H1 (cell line): ENCODE results near the gene MAGIX. TPM values are rescaled to one million over a fixed set of nuclear protein-coding genes. Genes with fewer than 3 reads are reported as not detected.

ENCODE experiments used
- CTCF ChIA-PET: fragments of 300-600 bp; sonication (Branson Sonifier 250); formaldehyde crosslinking; loops from one replicate; lab custom pipeline; 2021; ENCODE audit not compliant: partially characterized antibody; lab: Charles Lee
- POLR2A ChIA-PET: fragments of 300-600 bp; sonication (Branson Sonifier 250); formaldehyde crosslinking; loops from one replicate; lab custom pipeline; 2021; ENCODE audit warnings: inconsistent platforms; ENCODE audit not compliant: partially characterized antibody; lab: Charles Lee
- DNase-seq, 2 experiments: peaks; one replicate each; pipeline versions ENCODE4 v3.0.0 to v3.0.0-alpha.2; 2010 to 2022; ENCODE audit warnings: low spot score in 2 of 2, low read depth in 1 of 2, mixed read lengths in 1 of 2
- FAIRE-seq: peaks from 2 replicates; lab custom pipeline; 2011; peaks lifted over from hg19 to GRCh38; lab: Jason Lieb, UNC
- H2AFZ ChIP-seq: 2 replicates; pipeline ENCODE4 v1.8.1; 2012; ENCODE audit warnings: low read length, inconsistent platforms
- H2AK5ac ChIP-seq: 2 replicates; pipeline ENCODE4 v1.6.1; 2013; ENCODE audit warnings: low read depth, low read length
- H2BK120ac ChIP-seq: replicated peaks from 2 replicates; pipeline ENCODE3; 2013; ENCODE audit warnings: low read depth, low read length, inconsistent platforms
- H2BK12ac ChIP-seq: 2 replicates; pipeline ENCODE4 v1.6.1; 2013; ENCODE audit warnings: low read depth, low read length
- H2BK15ac ChIP-seq: 2 replicates; pipeline ENCODE4 v1.6.1; 2013; ENCODE audit warnings: low read length
- H2BK20ac ChIP-seq: 2 replicates; pipeline ENCODE4 v1.6.1; 2013; ENCODE audit warnings: low read length
- H2BK5ac ChIP-seq: 2 replicates; pipeline ENCODE4 v1.6.1; 2013; ENCODE audit warnings: low read depth, low read length
- H3K14ac ChIP-seq: 2 replicates; pipeline ENCODE4 v1.6.1; 2013; ENCODE audit warnings: inconsistent platforms; ENCODE audit not compliant: insufficient read length
- H3K18ac ChIP-seq: 2 replicates; pipeline ENCODE4 v1.6.1; 2013; ENCODE audit warnings: low read length; ENCODE audit errors: extremely low read depth
- H3K23ac ChIP-seq: 2 replicates; pipeline ENCODE4 v1.6.1; 2013; ENCODE audit warnings: inconsistent platforms; ENCODE audit not compliant: insufficient read length
- H3K23me2 ChIP-seq: 2 replicates; pipeline ENCODE4 v1.6.1; 2013; ENCODE audit warnings: low read depth, low read length
- H3K27ac ChIP-seq: 2 replicates; pipeline ENCODE4 v1.6.1; 2011; ENCODE audit warnings: low read depth, low read length, inconsistent platforms
- H3K27me3 ChIP-seq, 4 experiments: replicated peaks in 1 of 4; 1 replicate in 1 of 4; 2 replicates in 3 of 4; pipeline versions ENCODE4 v1.6.1 to v1.8.1; 2011 to 2013; ENCODE audit warnings: low read length in 3 of 4, mild to moderate bottlenecking in 3 of 4, inconsistent platforms in 2 of 4, mixed read lengths in 2 of 4, moderate library complexity in 1 of 4; ENCODE audit not compliant: control insufficient read depth in 3 of 4, insufficient read depth in 3 of 4; ENCODE audit errors: extremely low read depth in 1 of 4
- H3K36me3 ChIP-seq, 4 experiments: 2 replicates each; pipeline versions ENCODE4 v1.6.1 to v1.8.1; 2011 to 2013; ENCODE audit warnings: mild to moderate bottlenecking in 4 of 4, low read length in 3 of 4, moderate library complexity in 2 of 4, control low read depth in 1 of 4, inconsistent platforms in 1 of 4; ENCODE audit not compliant: insufficient read depth in 4 of 4, control insufficient read depth in 2 of 4
- H3K4ac ChIP-seq: replicated peaks from 2 replicates; pipeline ENCODE3; 2013; ENCODE audit warnings: low read length, low read depth, mixed read lengths, inconsistent platforms; ENCODE audit not compliant: insufficient read length
- H3K4me1 ChIP-seq, 4 experiments: replicated peaks in 1 of 4; 1 replicate in 1 of 4; 2 replicates in 3 of 4; pipeline versions ENCODE4 v1.6.1 to v1.8.1; 2011 to 2013; ENCODE audit warnings: low read length in 3 of 4, inconsistent platforms in 2 of 4, mixed read lengths in 1 of 4; ENCODE audit not compliant: insufficient read depth in 4 of 4, control insufficient read depth in 3 of 4
- H3K4me2 ChIP-seq, 2 experiments: 2 replicates each; pipeline versions ENCODE4 v1.6.1 to v1.8.1; 2011 to 2013; ENCODE audit warnings: low read depth in 2 of 2, low read length in 2 of 2, control low read depth in 1 of 2, inconsistent platforms in 1 of 2, mild to moderate bottlenecking in 1 of 2; ENCODE audit not compliant: insufficient read depth in 1 of 2
- H3K4me3 ChIP-seq, 4 experiments: fragments of 200-600, 300-600 bp in 1 of 4; sonication (generic), shearing (Covaris generic), sonication (Bioruptor Twin) in 1 of 4; 2 replicates each; pipeline versions ENCODE4 v1.5.1 to v1.8.1; 2011 to 2016; ENCODE audit warnings: low read length in 4 of 4, low read depth in 3 of 4, control low read depth in 2 of 4, inconsistent platforms in 2 of 4, mild to moderate bottlenecking in 2 of 4, mixed read lengths in 1 of 4, moderate library complexity in 1 of 4; ENCODE audit not compliant: insufficient read depth in 2 of 4; ENCODE audit errors: extremely low read depth in 1 of 4
- H3K56ac ChIP-seq: replicated peaks from 2 replicates; pipeline ENCODE3; 2013; ENCODE audit warnings: low read depth, mild to moderate bottlenecking, mixed read lengths, low read length, inconsistent platforms; ENCODE audit not compliant: insufficient read length
- H3K79me1 ChIP-seq: 2 replicates; pipeline ENCODE4 v1.6.1; 2013; ENCODE audit warnings: low read depth, low read length, control low read depth
- H3K79me2 ChIP-seq, 2 experiments: 2 replicates each; pipeline versions ENCODE4 v1.6.1 to v1.8.1; 2012 to 2013; ENCODE audit warnings: low read length in 2 of 2, mild to moderate bottlenecking in 2 of 2, inconsistent platforms in 1 of 2; ENCODE audit not compliant: insufficient read depth in 2 of 2, control insufficient read depth in 1 of 2
- H3K9ac ChIP-seq, 4 experiments: replicated peaks in 1 of 4; 1 replicate in 1 of 4; 2 replicates in 3 of 4; pipeline versions ENCODE4 v1.6.1 to v1.8.1; 2011 to 2013; ENCODE audit warnings: low read depth in 3 of 4, low read length in 3 of 4, control low read depth in 2 of 4, mild to moderate bottlenecking in 2 of 4, moderate library complexity in 2 of 4, inconsistent platforms in 1 of 4; ENCODE audit errors: extremely low read depth in 1 of 4
- H3K9me3 ChIP-seq, 2 experiments: 2 replicates each; pipeline versions ENCODE4 v1.6.1 to v1.8.1; 2012 to 2013; ENCODE audit warnings: mild to moderate bottlenecking in 2 of 2, moderate library complexity in 2 of 2, control low read depth in 1 of 2, inconsistent platforms in 1 of 2, low read depth in 1 of 2, low read length in 1 of 2, mixed read lengths in 1 of 2; ENCODE audit not compliant: insufficient read depth in 2 of 2
- H4K20me1 ChIP-seq, 2 experiments: replicated peaks in 1 of 2; 2 replicates each; pipeline versions ENCODE3 to v1.8.1; 2011 to 2013; ENCODE audit warnings: inconsistent platforms in 2 of 2, low read length in 2 of 2, mild to moderate bottlenecking in 1 of 2; ENCODE audit not compliant: insufficient read depth in 2 of 2, control insufficient read depth in 1 of 2
- H4K5ac ChIP-seq: 2 replicates; pipeline ENCODE4 v1.6.1; 2013; ENCODE audit warnings: low read length, low read depth, mixed read lengths, inconsistent platforms; ENCODE audit not compliant: insufficient read length
- H4K8ac ChIP-seq: 2 replicates; pipeline ENCODE4 v1.8.0; 2013; ENCODE audit warnings: mild to moderate bottlenecking, moderate library complexity, low read length, inconsistent platforms; ENCODE audit not compliant: insufficient read depth; ENCODE audit errors: extremely low read depth
- H4K91ac ChIP-seq: replicated peaks from 2 replicates; pipeline ENCODE3; 2013; ENCODE audit warnings: low read length, mixed read lengths, inconsistent platforms; ENCODE audit not compliant: insufficient read length
- EGR1 ChIP-seq: IDR thresholded peaks from 2 replicates; pipeline ENCODE4 v1.6.1; 2011; ENCODE audit warnings: low read depth, low read length, borderline replicate concordance
- HDAC2 ChIP-seq, 2 experiments: fragments of 300-600 bp in 1 of 2; sonication (generic) in 1 of 2; IDR thresholded peaks; 2 replicates each; pipeline ENCODE4 v1.6.1; 2011 to 2012; ENCODE audit warnings: low read depth in 2 of 2, low read length in 2 of 2, mild to moderate bottlenecking in 2 of 2, moderate library complexity in 2 of 2, borderline replicate concordance in 1 of 2, inconsistent platforms in 1 of 2
- KDM1A ChIP-seq: fragments of 200-600, 300-600 bp; sonication (generic); IDR thresholded peaks from 2 replicates; pipeline ENCODE4 v1.7.1; 2016; ENCODE audit warnings: mild to moderate bottlenecking, low read length, borderline replicate concordance
- POLR2AphosphoS5 ChIP-seq: IDR thresholded peaks from 2 replicates; pipeline ENCODE4 v1.6.1; 2011; ENCODE audit warnings: low read depth, low read length
- RXRA ChIP-seq: IDR thresholded peaks from 2 replicates; pipeline ENCODE4 v1.6.1; 2011; ENCODE audit warnings: low read depth, mild to moderate bottlenecking, low read length, moderate library complexity; ENCODE audit not compliant: insufficient read depth
- SIRT6 ChIP-seq: IDR thresholded peaks from one replicate; pipeline ENCODE4 v1.7.1; 2012; ENCODE audit warnings: low read length, inconsistent platforms
- SP1 ChIP-seq: IDR thresholded peaks from 2 replicates; pipeline ENCODE4 v1.6.1; 2011; ENCODE audit warnings: low read depth, low read length
- SP2 ChIP-seq: IDR thresholded peaks from 2 replicates; pipeline ENCODE4 v1.6.1; 2012; ENCODE audit warnings: mild to moderate bottlenecking, low read length, inconsistent platforms
- WGBS, 2 experiments: shearing (Covaris generic) in 1 of 2; methylation state at CpG; one replicate each; pipeline versions ENCODE4 v1.1.6 to v1.1.7; 2013 to 2015; ENCODE audit warnings: low lambda C conversion rate in 2 of 2, mixed read lengths in 2 of 2, inconsistent platforms in 1 of 2, low coverage in 1 of 2, missing lambda C conversion rate in 1 of 2; ENCODE audit not compliant: insufficient replicate concordance in 2 of 2, insufficient coverage in 1 of 2, insufficient read length in 1 of 2; ENCODE audit errors: extremely low coverage in 1 of 2, missing lambda C conversion rate in 1 of 2; 5-methylcytosine and 5-hydroxymethylcytosine counted together
- polyA plus RNA-seq, 7 experiments: library from polyadenylated mRNA; depleted of rRNA in 3 of 7; stranded (reverse) in 5 of 7; unstranded in 2 of 7; fragments of >200 nt in 5 of 7; fragments of 200-250 nt in 2 of 7; gene quantifications; 1 replicate in 5 of 7; 2 replicates in 1 of 7; 4 replicates in 1 of 7; pipeline versions ENCODE4 v1.2.1 to v1.2.3, GENCODE V29; 2011 to 2013; ENCODE audit warnings: missing spikeins in 2 of 7, mixed read lengths in 2 of 7
- total RNA-seq: library from RNA; stranded (reverse); fragmentation: NEBNext Ultra II Directional; extraction: Animal tissue kit (Norgen Biotek cat#: 25700); gene quantifications from 2 replicates; pipeline ENCODE4 v1.2.1, GENCODE V29; 2021
- TF ChIP-seq, protein P1 (sequence below): IDR thresholded peaks from 2 replicates; pipeline ENCODE4 v1.6.1; 2012; ENCODE audit warnings: inconsistent platforms

MAGIX gene
- total and polyA plus RNA-seq, 2 of the 8 experiments (the other 6 are each of a cell fraction or from before 2014, with no cell fraction given) = 0.37 to 1.1 TPM

DNA sequence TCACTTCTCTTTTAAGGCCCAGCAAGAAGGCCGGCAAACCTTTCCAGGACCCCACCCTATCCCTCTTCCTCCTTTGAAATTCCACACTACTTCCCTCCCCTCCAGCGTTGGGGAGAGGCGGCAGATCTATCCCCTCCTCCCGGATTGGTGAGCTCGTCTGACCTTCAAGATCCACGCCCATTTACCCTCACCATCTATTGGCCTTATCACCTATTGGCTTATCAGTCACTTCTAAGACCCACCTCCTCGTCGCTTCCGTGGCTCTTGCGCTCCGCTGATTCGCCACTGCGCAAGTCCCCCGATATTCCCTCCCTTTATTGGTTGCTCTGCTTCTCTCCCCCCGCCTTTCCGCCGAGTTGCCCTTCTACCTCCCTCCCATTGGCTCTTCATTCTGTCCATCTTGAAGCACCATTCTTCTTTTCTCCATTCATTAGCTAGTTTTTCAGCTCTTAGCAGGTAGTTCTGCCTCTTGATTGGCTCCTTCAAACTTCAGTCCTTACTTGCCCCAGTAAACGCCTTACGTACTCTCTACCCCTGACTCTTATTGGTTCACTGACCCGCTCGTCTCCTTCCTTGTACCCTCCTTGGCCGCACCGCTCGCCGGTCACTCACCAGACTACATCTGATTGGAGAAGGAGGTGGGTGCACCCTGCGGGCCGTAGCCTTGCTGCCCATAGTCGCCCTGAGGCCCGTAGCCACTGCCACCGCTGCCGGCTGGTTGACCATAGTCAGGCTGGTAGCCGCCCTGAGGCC, 28.4 kb downstream of the MAGIX start:
- H3K9me3 ChIP-seq = no peaks in the 10 kb centered on the region
- no peak overlapping the region for H4K5ac ChIP-seq
- no peak overlapping the region for H3K23ac ChIP-seq
- H3K4me3 ChIP-seq = peak overlapping the region; percentile 51 to 87 (median 61)
- peaks cover 0 to 4% (median 3%) of the 10 kb centered on the region in 4 experiments; a peak in 4 of 7 replicates for H3K4me1 ChIP-seq
- no peaks in the 10 kb centered on the region for H3K36me3 ChIP-seq
- ChIA-PET POLR2A (interaction anchor here (0.6 to 1.6 kb wide), 10 partner anchors 10 to 1816 kb away, joined by 3 to 10 read pairs (median 3); partner anchors contain the start of gene PLP2), CTCF (interaction anchor here (1.9 kb wide), 1 partner anchor 68 kb away, joined by 6 read pairs; no protein-coding TSS in a partner anchor)
- no peak overlapping the region for H2BK5ac ChIP-seq
- H4K8ac ChIP-seq = peak overlapping the region; percentile 73; the same call in 1 of the 2 replicates
- H3K4ac ChIP-seq = no peak overlapping the region
- peak; percentile 74 to 97 for DNase-seq
- H2BK15ac ChIP-seq = no peak overlapping the region
- peaks cover 4% of the 10 kb centered on the region; the same call in 1 of the 2 replicates for H3K23me2 ChIP-seq
- H2BK20ac ChIP-seq = no peak overlapping the region
- no peak overlapping the region for H3K14ac ChIP-seq
- no peaks in the 10 kb centered on the region for H3K79me1 ChIP-seq
- FAIRE-seq = peak; percentile 100
- peak overlapping the region in 3 of 4 experiments; percentile 46 to 66 (median 55); a peak in 5 of 7 replicates for H3K9ac ChIP-seq
- peak overlapping the region; percentile 77; the same call in 1 of the 2 replicates for H3K27ac ChIP-seq
- H4K91ac ChIP-seq = no peak overlapping the region
- 1% methylated on average over 27 of the region's 32 CpGs; no CpG with 5 or more reads in 1 of the 2 experiments for WGBS, 2 experiments
- H2AK5ac ChIP-seq = no peak overlapping the region
- no peak overlapping the region for H3K18ac ChIP-seq
- H3K79me2 ChIP-seq = no peaks in the 10 kb centered on the region
- H3K4me2 ChIP-seq = peak overlapping the region; percentile 33 to 60; a peak in 3 of 4 replicates
- no peaks in the 10 kb centered on the region for H4K20me1 ChIP-seq
- H2AFZ ChIP-seq = no peak overlapping the region
- no peak overlapping the region for H3K56ac ChIP-seq
- no peak overlapping the region for H2BK120ac ChIP-seq
- no peak overlapping the region for H2BK12ac ChIP-seq
- H3K27me3 ChIP-seq = no peaks in the 10 kb centered on the region
- TF ChIP-seq EGR1 = no peak
- TF ChIP-seq HDAC2 (IDR thresholded peaks at IDR 0.05; ENCODE audit: borderline replicate concordance in 1 of 2, low read depth in 2 of 2, low read length in 2 of 2) = no peak
- no peak for TF ChIP-seq KDM1A
- TF ChIP-seq SP1 = peak; percentile 99
- TF ChIP-seq SIRT6 = no peak
- TF ChIP-seq RXRA = no peak
- TF ChIP-seq, protein P1, sequence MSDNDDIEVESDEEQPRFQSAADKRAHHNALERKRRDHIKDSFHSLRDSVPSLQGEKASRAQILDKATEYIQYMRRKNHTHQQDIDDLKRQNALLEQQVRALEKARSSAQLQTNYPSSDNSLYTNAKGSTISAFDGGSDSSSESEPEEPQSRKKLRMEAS = 0 out of 2 replicates have a peak, but pooled peaks have one; percentile 8
- TF ChIP-seq POLR2AphosphoS5 = peak; percentile 89
- TF ChIP-seq SP2 = peak; percentile 94
